Omental fat pad (tissue), 4 donors: ENCODE results near the gene ARSB. TPM values are rescaled to one million over a fixed set of nuclear protein-coding genes. Genes with fewer than 3 reads are reported as not detected.
"Not testable (repeated sequence)": the region's sequence is repeated elsewhere in the genome, so short reads cannot be mapped to it uniquely, and the experiment has no call there.

Source experiments
- ATAC-seq: fragments of 150-250 bp; one replicate; pipeline ENCODE4 v1.9.1; 2016; ENCODE audit warnings: mild to moderate bottlenecking, moderate library complexity; ENCODE audit not compliant: low FRiP score
- DNase-seq: peaks from one replicate; pipeline ENCODE4 v3.0.0-alpha.2; 2019; ENCODE audit warnings: low spot score
- total RNA-seq, 4 donors: library from RNA; depleted of rRNA; stranded (reverse); fragments of >200 nt; gene quantifications; one replicate each; pipeline ENCODE4 v1.1.0, GENCODE V29; 2016
- TF ChIP-seq, protein P1 (sequence below), 3 donors: fragments of 450-650 bp; IDR thresholded peaks; one replicate each; pipeline ENCODE4 v1.5.1; 2016 to 2017; ENCODE audit warnings: antibody characterized with exemption in 3 of 3, mild to moderate bottlenecking in 3 of 3, moderate library complexity in 2 of 3

The ARSB gene
- total RNA-seq, 4 donors from 2014 or later = 15.4 to 22.7 (median 15.8) TPM

DNA sequence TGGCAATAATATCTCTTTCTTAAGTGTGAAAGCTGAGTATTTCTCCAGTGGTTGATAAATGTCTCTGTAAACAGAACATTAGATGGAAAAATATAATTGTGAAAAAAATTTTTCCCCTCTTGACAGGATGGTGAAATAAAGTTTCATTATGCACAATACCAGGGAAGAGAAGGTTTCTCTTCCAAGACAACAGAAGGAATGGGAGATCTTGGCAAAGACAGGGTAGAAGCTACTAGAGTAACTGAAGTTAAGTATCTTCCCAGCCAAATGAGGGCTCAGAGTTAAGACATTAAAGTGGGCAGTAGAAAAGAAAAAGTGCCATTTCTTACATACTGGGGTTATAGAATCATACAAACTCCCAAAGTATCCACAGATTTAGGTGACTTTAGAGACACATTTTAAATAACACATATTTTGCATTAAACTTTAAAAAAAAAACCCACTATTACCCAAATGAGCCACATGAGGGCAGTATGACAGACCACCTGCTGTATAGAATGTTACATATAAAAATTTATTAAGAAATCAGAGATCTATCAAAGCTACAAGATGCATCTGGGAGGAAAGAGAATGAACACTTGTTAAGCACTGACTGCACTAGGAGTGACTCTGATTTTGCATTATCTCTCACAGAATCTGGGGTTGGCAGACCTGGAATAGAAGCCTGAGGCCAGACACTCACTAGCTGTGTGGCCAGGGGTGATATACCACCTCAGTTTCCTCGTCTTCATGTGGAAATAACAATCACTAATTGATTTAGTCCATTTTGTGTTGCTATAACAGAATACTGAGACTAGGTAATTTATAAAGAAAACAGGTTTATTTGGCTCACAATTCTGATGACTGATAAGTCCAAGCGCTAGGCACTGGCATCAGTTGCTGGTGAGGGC, 98.5 kb downstream of the ARSB start:
- TF ChIP-seq, protein P1, sequence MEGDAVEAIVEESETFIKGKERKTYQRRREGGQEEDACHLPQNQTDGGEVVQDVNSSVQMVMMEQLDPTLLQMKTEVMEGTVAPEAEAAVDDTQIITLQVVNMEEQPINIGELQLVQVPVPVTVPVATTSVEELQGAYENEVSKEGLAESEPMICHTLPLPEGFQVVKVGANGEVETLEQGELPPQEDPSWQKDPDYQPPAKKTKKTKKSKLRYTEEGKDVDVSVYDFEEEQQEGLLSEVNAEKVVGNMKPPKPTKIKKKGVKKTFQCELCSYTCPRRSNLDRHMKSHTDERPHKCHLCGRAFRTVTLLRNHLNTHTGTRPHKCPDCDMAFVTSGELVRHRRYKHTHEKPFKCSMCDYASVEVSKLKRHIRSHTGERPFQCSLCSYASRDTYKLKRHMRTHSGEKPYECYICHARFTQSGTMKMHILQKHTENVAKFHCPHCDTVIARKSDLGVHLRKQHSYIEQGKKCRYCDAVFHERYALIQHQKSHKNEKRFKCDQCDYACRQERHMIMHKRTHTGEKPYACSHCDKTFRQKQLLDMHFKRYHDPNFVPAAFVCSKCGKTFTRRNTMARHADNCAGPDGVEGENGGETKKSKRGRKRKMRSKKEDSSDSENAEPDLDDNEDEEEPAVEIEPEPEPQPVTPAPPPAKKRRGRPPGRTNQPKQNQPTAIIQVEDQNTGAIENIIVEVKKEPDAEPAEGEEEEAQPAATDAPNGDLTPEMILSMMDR (IDR thresholded peaks at IDR 0.05) = no peak
- ATAC-seq (no peak), DNase-seq (no peak)

DNA sequence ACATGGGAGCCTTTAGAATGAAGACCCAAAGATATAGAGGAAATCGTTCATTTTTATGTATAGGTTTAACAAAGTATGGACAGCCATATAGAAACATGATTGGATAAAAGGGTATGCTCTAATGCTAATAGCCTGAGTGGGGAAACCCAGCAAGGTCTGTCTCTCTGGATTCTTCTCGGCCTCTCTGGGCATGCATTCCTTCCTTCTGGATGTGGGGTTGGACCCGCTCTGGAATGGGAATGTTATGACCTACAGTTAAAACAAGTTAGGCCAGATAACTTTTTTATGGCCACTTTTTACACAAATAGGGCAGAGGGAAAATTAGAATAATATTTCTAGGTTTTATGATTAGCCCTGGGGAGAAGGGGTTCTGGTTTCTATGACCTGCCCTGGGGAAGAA, 103.2 kb downstream of the ARSB start:
- ATAC-seq = no peak
- TF ChIP-seq, protein P1 (IDR thresholded peaks at IDR 0.05) = no peak
- DNase-seq = no peak

DNA sequence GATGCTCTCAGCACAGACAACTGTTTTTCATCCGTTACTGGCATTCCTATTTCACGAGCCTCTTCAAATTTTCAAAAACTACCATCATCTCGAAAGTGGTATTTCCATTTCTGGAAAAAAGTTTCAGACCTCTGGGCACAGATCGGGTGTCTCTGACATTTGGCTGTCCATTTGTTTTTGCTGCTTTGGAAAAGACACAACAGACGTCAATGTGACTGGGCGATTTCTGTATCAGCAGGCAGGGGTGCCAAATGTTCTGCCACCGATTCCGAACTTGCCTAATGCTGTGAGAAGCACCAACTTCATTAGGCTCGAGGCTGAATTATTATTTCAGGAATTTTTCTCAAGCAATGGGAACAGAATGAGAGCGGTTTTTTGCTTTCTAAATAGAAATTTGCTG, 105.6 kb downstream of the ARSB start:
- TF ChIP-seq, protein P1 (IDR thresholded peaks at IDR 0.05) = no peak
- DNase-seq = no peak
- no peak for ATAC-seq

DNA sequence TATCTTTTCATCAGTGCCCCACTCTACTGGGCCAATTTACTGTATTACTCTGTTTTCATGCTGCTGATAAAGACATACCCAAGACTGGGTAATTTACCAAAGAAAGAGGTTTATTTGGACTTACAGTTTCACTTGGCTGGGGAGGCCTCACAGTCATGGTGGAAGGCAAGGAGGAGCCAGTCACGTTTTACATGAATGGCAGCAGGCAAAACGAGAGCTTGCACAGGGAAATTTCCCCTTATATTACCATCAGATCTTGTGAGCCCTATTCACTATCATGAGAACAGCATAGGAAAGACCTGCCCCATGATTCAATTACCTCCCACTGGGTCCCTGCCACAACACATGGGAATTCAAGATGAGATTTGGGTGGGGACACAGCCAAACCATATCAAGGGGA, 119.0 kb downstream of the ARSB start:
- not testable (repeated sequence) for DNase-seq, ATAC-seq

DNA sequence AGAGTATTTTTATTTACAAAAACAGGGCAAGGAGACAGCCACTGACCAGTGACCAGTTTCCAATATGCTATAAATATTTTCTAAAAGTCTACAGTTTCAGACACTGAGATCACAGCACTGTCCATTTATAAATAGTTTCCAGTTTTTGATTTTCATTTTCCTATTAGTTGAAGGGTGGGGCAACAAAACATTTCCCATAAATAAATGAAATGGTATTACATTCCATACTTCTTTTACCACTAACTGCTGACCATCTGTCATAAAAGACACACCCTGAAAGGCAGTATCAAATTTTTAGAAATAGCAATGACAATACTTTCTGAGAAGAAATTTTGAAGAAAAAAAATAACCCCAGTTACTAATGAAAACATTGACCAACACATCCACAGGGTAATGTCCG, 126.7 kb downstream of the ARSB start:
- no peak for ATAC-seq
- DNase-seq = no peak
- TF ChIP-seq, protein P1 (IDR thresholded peaks at IDR 0.05) = no peak

DNA sequence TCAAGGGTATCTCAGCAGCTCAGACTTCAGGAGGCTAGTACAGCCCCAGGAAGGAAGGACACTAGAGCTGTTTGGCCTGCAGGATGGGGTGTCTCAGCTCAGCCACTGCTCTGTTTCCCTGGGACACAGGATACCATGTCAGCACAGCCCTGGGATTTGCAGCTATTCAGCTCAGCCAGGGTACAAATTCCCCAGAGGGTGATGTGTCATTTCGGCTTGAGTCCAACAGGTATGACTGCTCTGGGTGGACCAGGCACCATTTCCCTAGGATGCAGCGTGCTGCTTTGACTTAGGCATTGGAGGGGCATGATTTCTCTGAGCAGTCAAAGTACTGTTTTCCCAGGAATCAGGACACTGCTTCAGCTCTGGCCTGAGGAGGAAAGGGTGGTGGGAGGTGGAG, 130.1 kb downstream of the ARSB start:
- DNase-seq = no peak
- TF ChIP-seq, protein P1 (IDR thresholded peaks at IDR 0.05) = no peak
- no peak for ATAC-seq

DNA sequence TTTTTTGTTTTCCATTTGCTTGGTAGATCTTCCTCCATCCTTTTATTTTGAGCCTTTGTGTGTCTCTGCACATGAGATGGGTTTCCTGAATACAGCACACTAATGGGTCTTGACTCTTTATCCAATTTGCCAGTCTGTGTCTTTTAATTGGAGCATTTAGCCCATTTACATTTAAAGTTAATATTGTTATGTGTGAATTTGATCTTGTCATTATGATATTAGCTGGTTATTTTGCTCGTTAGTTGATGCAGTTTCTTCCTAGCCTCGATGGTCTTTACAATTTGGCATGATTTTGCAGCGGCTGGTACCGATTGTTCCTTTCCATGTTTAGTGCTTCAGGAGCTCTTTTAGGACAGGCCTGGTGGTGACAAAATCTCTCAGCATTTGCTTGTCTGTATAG, 133.2 kb downstream of the ARSB start:
- ATAC-seq, DNase-seq: not testable (repeated sequence)

DNA sequence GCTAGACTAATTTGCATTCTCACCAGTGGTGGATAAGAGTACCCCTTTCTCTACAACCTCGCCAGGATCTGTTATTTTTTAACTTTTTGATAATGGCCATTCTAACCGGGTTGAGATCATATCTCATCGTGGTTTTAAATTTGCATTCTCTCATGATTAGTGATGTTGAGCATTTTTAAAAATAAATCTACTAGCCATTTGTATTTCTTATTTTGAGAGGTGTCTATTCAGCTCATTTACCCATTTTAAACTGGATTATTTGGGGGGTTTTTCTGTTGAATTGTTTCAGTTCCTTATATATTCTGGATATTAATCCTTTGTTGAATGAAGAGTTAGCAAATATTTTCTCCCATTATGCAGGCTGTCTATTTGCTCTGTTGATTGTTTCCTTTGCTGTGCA, 139.6 kb downstream of the ARSB start:
- no peak for DNase-seq
- TF ChIP-seq, protein P1 (IDR thresholded peaks at IDR 0.05) = no peak
- no peak for ATAC-seq
